ENCODE results near the gene BRI3.

BRI3 gene

DNA sequence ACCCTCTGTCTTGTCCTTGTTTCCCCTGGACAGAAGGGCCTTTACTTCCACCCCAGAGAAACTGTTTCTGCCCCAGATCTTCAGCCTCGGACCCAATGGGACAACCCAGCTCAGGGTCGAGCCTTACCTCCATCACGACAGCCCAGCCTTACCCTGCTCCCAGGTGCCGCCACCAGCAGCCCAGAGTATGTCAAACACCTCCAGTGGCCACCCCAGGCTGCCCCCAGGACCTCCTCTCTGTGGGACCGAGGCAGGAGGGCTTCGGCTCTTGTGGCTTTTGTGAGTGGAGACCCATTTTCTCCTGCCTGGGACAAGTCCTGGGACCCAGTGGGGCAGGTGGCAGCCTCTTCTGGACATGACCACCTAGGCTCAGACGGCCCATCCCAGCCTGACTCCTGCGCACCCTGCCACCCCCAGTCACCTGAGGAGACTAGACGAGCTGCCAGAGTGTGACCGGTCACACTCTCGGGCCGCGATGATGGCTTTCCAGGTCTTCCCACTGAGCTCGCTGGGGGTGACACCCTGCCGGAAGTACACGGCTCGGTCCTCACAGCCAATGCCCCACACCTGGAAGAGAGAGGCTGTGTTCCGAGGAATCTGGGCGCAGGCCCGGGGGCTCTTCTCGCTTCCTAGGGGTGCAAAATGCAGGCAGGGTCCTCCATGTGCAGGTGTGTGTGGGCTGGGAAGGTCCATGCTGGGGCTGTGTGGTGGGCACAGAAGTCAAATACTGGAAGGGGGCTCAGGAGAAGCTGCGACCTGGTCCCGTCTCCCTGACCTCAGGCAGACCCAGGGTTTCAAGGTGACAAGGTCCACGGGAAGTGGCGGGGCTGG lies 44.9 kb upstream of the BRI3 start:
- no peak for TF ChIP-seq CTCF (IDR thresholded peaks at IDR 0.05; ENCODE audit: insufficient read depth, low read depth, low read length, missing control alignments)
- H3K4me3 ChIP-seq (ENCODE audit: low read depth, low read length), result no peak overlapping the region
- DNase-seq (ENCODE audit: low read depth), result no peak

DNA sequence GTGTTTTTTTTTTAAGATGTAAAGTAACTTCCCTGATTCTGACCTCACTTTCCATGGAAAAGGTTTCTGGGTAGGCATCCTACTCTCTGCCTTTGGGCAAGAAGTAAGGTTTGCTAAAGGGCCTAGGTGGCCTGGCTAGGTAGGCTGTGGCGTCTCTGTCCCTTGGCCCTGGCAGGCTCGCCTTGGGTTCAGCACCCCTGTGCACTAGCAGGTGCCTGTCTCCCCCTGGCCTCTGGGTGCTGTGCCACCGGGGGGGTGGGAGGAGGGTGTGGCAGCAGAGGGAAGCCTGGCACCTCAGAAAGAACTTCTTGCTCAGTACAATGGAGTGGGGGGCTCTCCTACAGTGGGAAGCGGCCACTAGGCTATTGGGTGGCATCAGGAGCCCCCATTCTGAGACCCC lies 43.4 kb upstream of the BRI3 start:
- no peak for TF ChIP-seq CTCF (IDR thresholded peaks at IDR 0.05; ENCODE audit: insufficient read depth, low read depth, low read length, missing control alignments)
- H3K4me3 ChIP-seq (ENCODE audit: low read depth, low read length), result no peak overlapping the region
- DNase-seq (ENCODE audit: low read depth), result no peak

GRCh38 chr7:98238976-98239375 lies 42.5 kb upstream of the BRI3 start:
- H3K4me3 ChIP-seq (ENCODE audit: low read depth, low read length), result no peak overlapping the region
- no peak for DNase-seq (ENCODE audit: low read depth)
- TF ChIP-seq CTCF (IDR thresholded peaks at IDR 0.05; ENCODE audit: insufficient read depth, low read depth, low read length, missing control alignments), result no peak

- peak; percentile 90 for TF ChIP-seq CTCF (IDR thresholded peaks at IDR 0.05; ENCODE audit: insufficient read depth, low read depth, low read length, missing control alignments)
- no peak overlapping the region for H3K4me3 ChIP-seq (ENCODE audit: low read depth, low read length)
- peak; percentile 71 for DNase-seq (ENCODE audit: low read depth)
These were observed 40.4 kb upstream of the BRI3 start for GRCh38 chr7:98240961-98241673.

GRCh38 chr7:98241674-98242241 lies 39.7 kb upstream of the BRI3 start:
- no peak for DNase-seq (ENCODE audit: low read depth)
- H3K4me3 ChIP-seq (ENCODE audit: low read depth, low read length), result no peak overlapping the region
- no peak for TF ChIP-seq CTCF (IDR thresholded peaks at IDR 0.05; ENCODE audit: insufficient read depth, low read depth, low read length, missing control alignments)

DNA sequence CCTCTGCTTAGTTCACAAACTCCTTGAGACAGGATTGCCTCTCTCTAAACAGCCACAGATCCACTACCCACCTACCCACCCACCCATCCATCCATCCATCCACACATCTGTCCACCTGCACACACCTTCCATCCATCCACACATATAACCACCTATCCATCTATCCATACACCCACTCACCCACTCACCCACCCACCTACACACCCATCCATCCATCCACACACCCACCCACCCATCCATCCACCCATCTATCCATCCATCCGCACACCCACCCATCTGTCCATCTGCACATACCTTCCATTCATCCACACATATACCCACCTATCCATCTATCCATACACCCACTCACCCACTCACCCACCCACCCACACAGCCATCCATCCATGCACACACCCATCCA lies 39.1 kb upstream of the BRI3 start:
- no peak for DNase-seq (ENCODE audit: low read depth)
- H3K4me3 ChIP-seq (ENCODE audit: low read depth, low read length), result no peak overlapping the region
- TF ChIP-seq CTCF (IDR thresholded peaks at IDR 0.05; ENCODE audit: insufficient read depth, low read depth, low read length, missing control alignments), result no peak
